ENCODE measurements around the gene TMEM132C. TPM values are rescaled to one million over a fixed set of nuclear protein-coding genes. Genes with fewer than 3 reads are reported as not detected.

Gene TMEM132C
- total RNA-seq, 2 experiments from 2014 or later = not detected

DNA sequence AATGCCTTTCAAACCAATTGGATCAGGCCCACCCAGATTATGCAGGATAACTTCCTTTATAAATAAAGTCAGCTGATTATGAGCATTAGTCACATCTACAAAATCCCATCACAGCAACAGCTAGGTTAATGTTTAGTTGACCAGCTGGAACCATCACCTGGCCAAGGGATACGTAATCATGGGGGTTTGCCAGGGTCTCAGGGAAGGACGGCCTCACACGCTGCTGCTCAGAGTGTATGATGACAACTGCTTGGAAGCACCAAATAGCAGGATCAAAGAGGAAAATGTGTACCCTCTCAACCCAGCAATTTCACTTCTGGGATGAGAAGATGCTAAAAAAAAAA, 394.2 kb downstream of the TMEM132C start:
- POLR2A ChIA-PET = no interaction called here
- H3K36me3 Mint-ChIP-seq = no peaks in the 10 kb centered on the region
- ATAC-seq (ENCODE audit: low read depth) (no peak), DNase-seq (no peak)
- H3K27me3 Mint-ChIP-seq = no peaks in the 10 kb centered on the region
- no peak overlapping the region for H3K4me3 Mint-ChIP-seq
- H3K27ac Mint-ChIP-seq = no peak overlapping the region
- no peaks in the 10 kb centered on the region for H3K4me1 Mint-ChIP-seq
- H3K9me3 Mint-ChIP-seq = peaks cover 6% of the 10 kb centered on the region

DNA sequence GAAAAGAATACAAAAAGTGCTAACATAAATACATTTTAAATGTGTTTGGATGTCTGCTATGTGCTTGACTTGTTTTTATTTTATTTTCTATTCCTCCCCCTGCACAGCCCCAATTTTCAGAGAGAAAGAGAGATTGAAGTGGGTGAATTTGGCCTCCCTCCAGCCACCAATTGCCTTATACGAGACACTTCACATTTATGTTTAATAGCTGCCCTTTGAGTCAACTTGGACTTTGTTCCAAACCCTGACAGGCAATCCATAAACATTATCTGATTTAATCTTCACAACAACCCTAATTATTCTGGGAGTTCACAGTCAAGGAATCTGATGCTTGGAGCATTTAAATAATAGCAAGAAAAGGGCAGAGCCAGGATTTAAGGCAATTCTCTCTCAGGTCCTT, 395.1 kb downstream of the TMEM132C start:
- Mint-ChIP-seq H3K27ac (no peak overlapping the region), H3K4me1 (no peaks in the 10 kb centered on the region), H3K36me3 (no peaks in the 10 kb centered on the region), H3K4me3 (no peak overlapping the region), H3K9me3 (peaks cover 6% of the 10 kb centered on the region), H3K27me3 (no peaks in the 10 kb centered on the region)
- no peak for ATAC-seq (ENCODE audit: low read depth)
- POLR2A ChIA-PET = no interaction called here
- DNase-seq = no peak

DNA sequence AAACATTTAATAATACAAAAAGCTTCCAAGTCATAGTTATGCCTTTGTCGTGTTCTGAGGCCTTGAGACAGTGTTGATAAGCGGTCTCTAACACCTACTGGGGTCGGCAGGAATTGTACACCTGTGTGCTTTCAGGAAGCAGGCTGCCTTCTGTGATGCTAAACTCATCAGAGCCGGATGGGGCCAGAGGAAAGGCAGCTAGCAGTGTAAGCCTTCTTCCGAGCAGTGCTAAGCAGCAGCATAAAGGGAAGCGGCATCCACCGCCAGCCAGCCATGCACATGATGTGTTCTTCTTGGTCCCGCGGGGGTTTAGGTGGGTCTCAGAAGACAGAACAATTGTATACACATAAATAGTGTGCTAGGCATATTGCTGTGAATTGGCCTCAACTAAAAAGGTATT, 397.5 kb downstream of the TMEM132C start:
- H3K36me3 Mint-ChIP-seq = no peaks in the 10 kb centered on the region
- H3K4me1 Mint-ChIP-seq = no peaks in the 10 kb centered on the region
- H3K27me3 Mint-ChIP-seq = no peaks in the 10 kb centered on the region
- DNase-seq (no peak), ATAC-seq (ENCODE audit: low read depth) (no peak)
- no peak overlapping the region for H3K27ac Mint-ChIP-seq
- POLR2A ChIA-PET = no interaction called here
- H3K4me3 Mint-ChIP-seq = no peak overlapping the region
- peaks cover 6% of the 10 kb centered on the region for H3K9me3 Mint-ChIP-seq

DNA sequence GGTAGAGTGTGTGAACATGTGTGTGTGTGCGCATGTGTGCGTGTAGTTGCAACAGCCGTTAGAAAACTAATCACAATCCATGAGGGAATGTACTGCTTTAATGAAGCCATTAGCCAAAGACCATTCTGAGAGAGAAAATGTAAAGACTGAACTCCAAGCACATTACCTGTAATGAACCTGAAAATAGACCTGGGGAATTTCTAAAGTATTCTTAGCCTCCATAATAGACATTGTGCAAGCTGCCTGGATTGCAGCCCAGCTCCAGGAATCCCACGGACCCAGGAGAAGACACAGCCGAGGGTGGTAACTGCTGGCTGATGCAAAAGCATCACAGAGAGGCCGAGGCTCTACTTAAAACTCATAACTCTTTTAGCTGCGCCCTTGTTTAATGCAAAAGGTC, 400.2 kb downstream of the TMEM132C start:
- POLR2A ChIA-PET = no interaction called here
- Mint-ChIP-seq H3K9me3 (peaks cover 6% of the 10 kb centered on the region), H3K4me1 (no peaks in the 10 kb centered on the region), H3K27me3 (no peaks in the 10 kb centered on the region), H3K27ac (no peak overlapping the region), H3K4me3 (no peak overlapping the region), H3K36me3 (no peaks in the 10 kb centered on the region)
- DNase-seq (no peak), ATAC-seq (ENCODE audit: low read depth) (no peak)

DNA sequence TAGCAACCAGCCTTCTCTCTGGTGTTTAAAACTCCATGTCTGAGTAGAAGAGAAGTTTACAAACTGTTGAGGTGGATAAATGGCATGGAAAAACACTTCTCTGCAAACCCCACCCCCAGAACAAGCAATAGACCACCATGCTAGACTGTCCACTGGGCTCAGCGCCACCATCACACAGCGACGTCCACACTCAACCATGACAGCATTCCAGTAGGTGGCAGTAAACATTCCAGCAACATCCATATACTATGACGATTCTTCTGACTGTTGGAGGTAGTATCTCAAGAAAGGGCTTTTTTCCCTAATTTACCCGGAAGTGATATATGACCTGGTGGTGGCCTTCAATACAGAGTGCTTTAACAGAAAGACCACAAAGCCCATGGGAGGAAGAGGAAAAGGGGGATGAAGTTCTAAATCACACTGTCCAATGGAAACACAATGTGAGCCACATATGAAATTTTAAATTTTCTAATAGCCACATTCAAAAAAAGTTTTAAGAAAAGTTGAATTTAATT, 404.6 kb downstream of the TMEM132C start:
- H3K4me1 Mint-ChIP-seq = no peaks in the 10 kb centered on the region
- DNase-seq (no peak), ATAC-seq (ENCODE audit: low read depth) (no peak)
- POLR2A ChIA-PET = no interaction called here
- H3K27me3 Mint-ChIP-seq = peaks cover 3% of the 10 kb centered on the region
- no peak overlapping the region for H3K27ac Mint-ChIP-seq
- peaks cover 1% of the 10 kb centered on the region for H3K9me3 Mint-ChIP-seq
- H3K4me3 Mint-ChIP-seq = no peak overlapping the region
- H3K36me3 Mint-ChIP-seq = no peaks in the 10 kb centered on the region

DNA sequence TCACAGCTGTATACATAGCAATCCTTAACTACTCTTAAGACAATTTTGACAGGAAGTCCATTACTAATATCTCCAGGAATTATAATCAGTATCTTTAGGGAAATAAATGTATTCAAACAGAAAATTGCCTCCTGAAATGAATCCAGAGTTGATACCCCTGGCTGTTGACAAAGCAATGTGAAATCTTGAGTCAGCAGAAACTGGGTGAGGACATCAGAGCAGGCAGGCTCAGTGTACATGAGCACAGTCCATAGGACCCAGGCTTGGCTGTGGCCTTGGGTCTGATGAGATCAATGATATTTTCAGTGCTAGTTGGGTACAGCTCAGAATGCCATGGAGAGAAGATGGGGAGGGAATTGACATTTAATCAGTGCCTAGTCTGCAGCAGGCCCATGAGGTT, 405.5 kb downstream of the TMEM132C start:
- H3K4me3 Mint-ChIP-seq = no peak overlapping the region
- no peak overlapping the region for H3K27ac Mint-ChIP-seq
- DNase-seq = no peak
- H3K9me3 Mint-ChIP-seq = peaks cover 1% of the 10 kb centered on the region
- no peaks in the 10 kb centered on the region for H3K4me1 Mint-ChIP-seq
- POLR2A ChIA-PET = no interaction called here
- no peaks in the 10 kb centered on the region for H3K36me3 Mint-ChIP-seq
- peaks cover 3% of the 10 kb centered on the region for H3K27me3 Mint-ChIP-seq
- no peak for ATAC-seq (ENCODE audit: low read depth)

DNA sequence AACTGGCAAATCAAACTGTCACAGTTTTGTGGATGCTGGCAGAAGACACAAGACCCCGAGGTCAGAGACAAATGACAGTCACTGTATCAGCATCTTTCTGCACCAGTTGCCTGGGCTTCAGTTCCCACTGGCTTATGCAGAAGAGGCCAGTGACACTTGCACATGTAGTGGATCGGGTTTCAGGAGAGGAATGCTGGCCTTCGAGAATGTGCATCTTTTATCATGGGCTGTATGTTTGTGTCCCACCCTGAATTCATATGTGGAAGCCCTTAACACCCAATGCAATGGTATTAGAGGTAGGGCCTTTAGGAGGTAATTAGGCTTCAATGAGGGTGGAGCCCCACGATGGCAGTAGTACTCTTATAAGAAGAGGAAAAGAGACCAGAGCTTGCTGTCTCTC, 405.9 kb downstream of the TMEM132C start:
- H3K9me3 Mint-ChIP-seq = peaks cover 1% of the 10 kb centered on the region
- H3K36me3 Mint-ChIP-seq = no peaks in the 10 kb centered on the region
- ATAC-seq (ENCODE audit: low read depth) = no peak
- no peaks in the 10 kb centered on the region for H3K4me1 Mint-ChIP-seq
- no peak for DNase-seq
- no peak overlapping the region for H3K4me3 Mint-ChIP-seq
- no peak overlapping the region for H3K27ac Mint-ChIP-seq
- peaks cover 3% of the 10 kb centered on the region for H3K27me3 Mint-ChIP-seq
- POLR2A ChIA-PET = no interaction called here

DNA sequence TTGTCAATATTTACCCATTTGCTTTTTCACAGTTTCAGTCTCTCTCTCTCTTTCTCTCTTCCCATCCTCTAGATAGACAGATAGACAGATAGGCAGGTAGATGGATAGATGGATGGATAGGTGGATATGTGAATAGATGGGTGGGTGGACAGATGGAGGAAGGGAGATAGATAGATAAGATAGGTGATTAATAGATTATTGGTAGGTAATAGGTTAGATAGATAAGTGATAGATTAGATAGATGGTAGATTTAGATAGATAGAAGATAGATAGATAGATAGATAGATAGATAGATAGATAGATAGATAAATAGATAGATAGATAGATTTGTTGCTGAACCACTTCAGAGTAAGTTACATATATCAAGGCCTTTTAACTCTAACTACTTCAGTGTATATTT, 408.6 kb downstream of the TMEM132C start:
- no peak overlapping the region for H3K4me3 Mint-ChIP-seq
- peaks cover 3% of the 10 kb centered on the region for H3K27me3 Mint-ChIP-seq
- H3K36me3 Mint-ChIP-seq = no peaks in the 10 kb centered on the region
- DNase-seq (no peak), ATAC-seq (ENCODE audit: low read depth) (no peak)
- H3K9me3 Mint-ChIP-seq = no peaks in the 10 kb centered on the region
- POLR2A ChIA-PET = no interaction called here
- no peaks in the 10 kb centered on the region for H3K4me1 Mint-ChIP-seq
- H3K27ac Mint-ChIP-seq = no peak overlapping the region

DNA sequence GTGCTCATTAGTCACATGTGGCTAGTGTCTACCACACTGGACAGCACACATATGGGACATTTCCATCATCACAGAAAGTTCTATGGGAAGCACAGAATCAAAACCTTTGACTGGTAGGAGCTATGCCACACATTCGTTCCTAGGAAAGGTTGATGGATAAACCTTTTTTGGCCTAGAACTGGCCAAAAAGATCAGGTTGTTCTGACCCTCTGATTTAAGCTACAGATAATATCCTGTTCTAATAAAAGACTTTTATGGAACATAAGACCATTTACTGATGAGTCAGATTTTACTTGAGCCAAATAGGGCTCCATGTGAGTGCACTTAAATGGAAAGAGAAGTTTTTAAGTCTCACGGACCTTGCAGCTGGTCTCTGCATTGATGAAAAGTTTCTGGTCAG, 413.6 kb downstream of the TMEM132C start:
- POLR2A ChIA-PET = no interaction called here
- DNase-seq (no peak), ATAC-seq (ENCODE audit: low read depth) (no peak)
- no peak overlapping the region for H3K4me3 Mint-ChIP-seq
- no peak overlapping the region for H3K27ac Mint-ChIP-seq
- H3K36me3 Mint-ChIP-seq = no peaks in the 10 kb centered on the region
- peaks cover 2% of the 10 kb centered on the region for H3K9me3 Mint-ChIP-seq
- H3K4me1 Mint-ChIP-seq = no peaks in the 10 kb centered on the region
- H3K27me3 Mint-ChIP-seq = peaks cover under 1% of the 10 kb centered on the region

DNA sequence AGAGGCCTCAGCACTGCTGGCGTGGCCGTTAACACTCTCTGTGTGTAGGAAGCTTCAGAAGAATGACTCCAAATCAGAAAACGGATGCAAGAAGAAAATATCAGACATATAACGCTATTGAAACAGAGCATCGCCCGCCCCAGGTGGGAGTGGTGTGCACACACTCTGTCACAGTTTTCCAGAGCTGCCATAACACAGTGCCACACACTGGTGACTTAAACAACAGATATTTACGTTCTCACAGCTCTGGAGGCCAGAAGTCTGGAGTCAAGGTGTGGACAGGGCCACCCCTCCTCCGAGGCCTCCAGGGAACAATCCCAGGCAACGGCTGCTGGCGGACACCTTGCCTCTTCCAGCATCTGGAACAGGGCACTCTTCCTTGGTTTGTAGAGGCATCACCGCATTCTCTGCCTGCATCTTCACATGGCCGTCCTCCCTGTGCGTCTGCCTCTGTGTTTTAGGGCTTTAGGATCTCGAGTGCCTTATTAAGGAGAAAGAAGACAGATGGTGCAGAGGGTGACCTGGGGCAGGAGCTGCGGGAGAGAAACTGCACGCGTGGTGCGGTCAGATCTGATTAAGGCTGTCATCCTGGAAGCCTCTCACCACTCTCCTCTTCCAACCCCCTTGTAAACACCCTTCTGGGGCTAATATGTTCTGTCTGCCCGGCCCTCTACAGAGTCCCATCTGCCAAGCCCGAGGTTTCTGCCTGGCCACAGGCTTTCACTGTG, 415.7 kb downstream of the TMEM132C start:
- Mint-ChIP-seq H3K4me1 (no peaks in the 10 kb centered on the region), H3K36me3 (no peaks in the 10 kb centered on the region), H3K27me3 (no peaks in the 10 kb centered on the region), H3K9me3 (peaks cover 4% of the 10 kb centered on the region), H3K27ac (no peak overlapping the region), H3K4me3 (no peak overlapping the region)
- POLR2A ChIA-PET = no interaction called here
- ATAC-seq (ENCODE audit: low read depth) (no peak), DNase-seq (no peak)

DNA sequence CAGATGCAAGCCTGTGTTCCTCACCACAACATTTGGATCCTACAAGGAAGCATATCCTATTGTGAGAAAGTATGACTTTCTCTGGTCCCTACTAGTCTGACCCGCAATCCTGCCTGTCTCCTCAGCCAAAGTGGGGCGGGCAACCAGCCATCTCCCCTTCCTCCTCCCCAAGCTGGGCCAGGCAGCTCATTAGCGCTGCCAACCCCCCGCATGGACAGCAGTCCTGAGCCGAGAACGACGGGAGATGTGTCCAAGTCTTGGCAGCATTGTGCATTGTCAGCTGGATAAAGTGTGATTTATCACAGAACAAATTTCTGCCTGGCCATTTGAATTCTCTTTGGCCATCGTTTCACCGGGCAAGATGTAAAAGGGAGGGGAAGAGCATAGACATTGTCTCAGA, 417.4 kb downstream of the TMEM132C start:
- H3K27me3 Mint-ChIP-seq = no peaks in the 10 kb centered on the region
- H3K4me1 Mint-ChIP-seq = no peaks in the 10 kb centered on the region
- H3K27ac Mint-ChIP-seq = no peak overlapping the region
- peaks cover 4% of the 10 kb centered on the region for H3K9me3 Mint-ChIP-seq
- no peaks in the 10 kb centered on the region for H3K36me3 Mint-ChIP-seq
- H3K4me3 Mint-ChIP-seq = no peak overlapping the region
- no peak for ATAC-seq (ENCODE audit: low read depth)
- no peak for DNase-seq
- POLR2A ChIA-PET = no interaction called here

DNA sequence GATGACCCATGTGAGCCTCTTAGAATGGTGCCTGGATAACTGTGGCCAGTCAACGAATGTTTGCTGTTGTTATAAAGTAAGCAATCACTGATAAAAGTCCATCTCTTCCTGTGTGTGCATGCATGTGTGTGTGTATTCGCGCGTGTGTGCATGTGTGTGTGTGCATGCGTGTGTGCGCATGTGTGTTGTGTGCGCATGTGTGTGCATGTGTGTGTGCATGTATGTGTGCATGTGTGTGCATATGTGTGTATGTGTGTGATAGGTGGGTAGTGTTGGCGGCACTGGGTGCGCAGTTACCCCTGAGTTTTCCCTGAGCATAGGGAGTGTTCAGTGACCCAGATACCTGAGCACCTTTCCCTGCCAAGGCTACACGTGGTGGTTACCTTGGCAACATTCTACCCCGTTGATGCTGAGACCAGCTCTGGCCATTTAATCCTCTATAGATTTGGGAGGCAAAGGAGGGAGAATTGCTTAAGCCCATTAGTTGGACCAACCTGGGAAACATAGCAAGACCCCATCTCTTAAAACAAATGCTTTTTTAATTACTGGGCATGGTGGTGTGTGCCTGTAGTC, 419.0 kb downstream of the TMEM132C start:
- ATAC-seq (ENCODE audit: low read depth) (no peak), DNase-seq (no peak)
- H3K4me1 Mint-ChIP-seq = no peaks in the 10 kb centered on the region
- H3K9me3 Mint-ChIP-seq = peaks cover 4% of the 10 kb centered on the region
- no peaks in the 10 kb centered on the region for H3K36me3 Mint-ChIP-seq
- H3K27ac Mint-ChIP-seq = no peak overlapping the region
- no peaks in the 10 kb centered on the region for H3K27me3 Mint-ChIP-seq
- no peak overlapping the region for H3K4me3 Mint-ChIP-seq
- POLR2A ChIA-PET = no interaction called here

DNA sequence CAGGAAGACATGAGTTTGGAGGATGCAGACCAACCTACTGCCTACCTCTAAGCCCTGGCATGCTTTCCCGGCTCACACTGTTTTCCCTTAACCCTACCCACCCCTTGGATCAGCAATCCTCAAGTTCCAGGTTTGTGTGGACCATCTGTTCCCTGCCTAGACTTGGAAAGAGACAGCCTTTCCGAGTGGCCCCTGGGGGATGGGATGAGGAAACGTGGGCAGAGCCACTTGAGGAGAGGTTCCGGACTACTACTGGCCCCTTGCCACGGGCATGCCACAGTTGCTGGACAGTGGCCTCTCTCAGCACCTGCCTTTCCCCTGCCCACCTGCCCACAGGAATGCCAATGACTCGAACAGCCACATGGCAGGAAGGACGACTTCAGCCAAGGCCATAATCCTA, 420.9 kb downstream of the TMEM132C start:
- Mint-ChIP-seq H3K4me1 (no peaks in the 10 kb centered on the region), H3K4me3 (no peak overlapping the region), H3K27me3 (no peaks in the 10 kb centered on the region), H3K9me3 (peaks cover 4% of the 10 kb centered on the region), H3K27ac (no peak overlapping the region), H3K36me3 (no peaks in the 10 kb centered on the region)
- ATAC-seq (ENCODE audit: low read depth) = no peak
- DNase-seq = no peak
- POLR2A ChIA-PET = no interaction called here

DNA sequence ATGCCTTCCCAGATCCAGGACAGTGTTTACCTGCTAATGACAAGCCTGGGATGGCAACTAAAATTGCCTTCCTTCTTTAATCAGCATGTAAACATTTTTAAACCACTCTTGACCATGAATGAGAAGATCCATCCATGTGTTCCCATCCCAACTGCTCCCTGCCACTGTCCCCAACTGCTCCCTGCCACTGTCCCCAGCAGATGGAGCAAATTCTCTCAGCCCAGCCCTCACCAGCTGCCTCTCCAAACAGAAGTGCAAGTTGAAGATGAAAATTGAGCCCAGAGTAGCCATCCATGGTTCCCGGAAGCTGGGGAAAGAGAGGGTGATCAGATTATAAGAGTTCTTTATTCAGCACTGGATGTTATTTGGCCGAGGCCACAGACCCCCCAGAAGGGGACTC, 423.7 kb downstream of the TMEM132C start:
- H3K4me3 Mint-ChIP-seq = no peak overlapping the region
- H3K9me3 Mint-ChIP-seq = peaks cover 2% of the 10 kb centered on the region
- no peaks in the 10 kb centered on the region for H3K4me1 Mint-ChIP-seq
- ATAC-seq (ENCODE audit: low read depth) (no peak), DNase-seq (no peak)
- POLR2A ChIA-PET = no interaction called here
- no peak overlapping the region for H3K27ac Mint-ChIP-seq
- H3K27me3 Mint-ChIP-seq = no peaks in the 10 kb centered on the region
- H3K36me3 Mint-ChIP-seq = no peaks in the 10 kb centered on the region
